Mesenchymal stem cell (in vitro differentiated cells and primary cell): ENCODE data around the gene ZNF592.
A peak's percentile ranks its signal among the peaks of the same experiment; 100 is the strongest.

ENCODE experiments used
- DNase-seq: peaks from one replicate; pipeline ENCODE4 v3.0.0-alpha.2; 2013
- H2AFZ ChIP-seq: one replicate; pipeline ENCODE4 v1.6.1; 2013; ENCODE audit warnings: low read depth, mild to moderate bottlenecking, control low read depth, inconsistent platforms, low read length, moderate library complexity
- H2AK5ac ChIP-seq: 2 replicates; pipeline ENCODE4 v1.6.1; 2013; ENCODE audit warnings: low read length, moderate library complexity, mild to moderate bottlenecking, inconsistent platforms; ENCODE audit not compliant: severe bottlenecking
- H2BK120ac ChIP-seq: one replicate; pipeline ENCODE4 v1.6.1; 2013; ENCODE audit warnings: low read depth, mild to moderate bottlenecking, inconsistent platforms, low read length, moderate library complexity
- H2BK12ac ChIP-seq, 2 experiments: one replicate each; pipeline ENCODE4 v1.6.1; 2013; ENCODE audit warnings: inconsistent platforms in 2 of 2, low read length in 2 of 2, mild to moderate bottlenecking in 2 of 2, moderate library complexity in 2 of 2, control low read depth in 1 of 2
- H2BK15ac ChIP-seq: one replicate; pipeline ENCODE4 v1.6.1; 2013; ENCODE audit warnings: mild to moderate bottlenecking, low read depth, inconsistent platforms; ENCODE audit not compliant: poor library complexity, severe bottlenecking
- H2BK5ac ChIP-seq: 2 replicates; pipeline ENCODE4 v1.6.1; 2013; ENCODE audit warnings: low read depth, mild to moderate bottlenecking, low read length, control low read depth, inconsistent platforms; ENCODE audit not compliant: poor library complexity, severe bottlenecking
- H3K14ac ChIP-seq, 2 experiments: one replicate each; pipeline ENCODE4 v1.6.1; 2013; ENCODE audit warnings: inconsistent platforms in 2 of 2, low read length in 2 of 2, control low read depth in 1 of 2, mild to moderate bottlenecking in 1 of 2, moderate library complexity in 1 of 2
- H3K18ac ChIP-seq, 2 experiments: one replicate each; pipeline ENCODE4 v1.6.1; 2013; ENCODE audit warnings: inconsistent platforms in 2 of 2, low read length in 2 of 2, control low read depth in 1 of 2, low read depth in 1 of 2, mild to moderate bottlenecking in 1 of 2
- H3K23ac ChIP-seq, 2 experiments: one replicate each; pipeline ENCODE4 v1.6.1; 2013; ENCODE audit warnings: inconsistent platforms in 2 of 2, low read length in 2 of 2, mild to moderate bottlenecking in 2 of 2, moderate library complexity in 2 of 2, control low read depth in 1 of 2
- H3K27ac ChIP-seq: 2 replicates; pipeline ENCODE4 v1.5.1; 2013; ENCODE audit warnings: mild to moderate bottlenecking, moderate library complexity, low read length, control low read depth, inconsistent platforms; ENCODE audit not compliant: poor library complexity, severe bottlenecking
- H3K27me3 ChIP-seq, 2 experiments: 2 replicates each; pipeline versions ENCODE4 v1.6.1 to v1.7.0; 2013; ENCODE audit warnings: low read length in 2 of 2, mild to moderate bottlenecking in 2 of 2, moderate library complexity in 2 of 2, control low read depth in 1 of 2, inconsistent platforms in 1 of 2; ENCODE audit not compliant: control insufficient read depth in 1 of 2, insufficient read depth in 1 of 2
- H3K36me3 ChIP-seq, 2 experiments: 2 replicates each; pipeline versions ENCODE4 v1.6.1 to v1.7.0; 2013; ENCODE audit warnings: low read length in 2 of 2, control low read depth in 1 of 2, inconsistent platforms in 1 of 2, low read depth in 1 of 2, mild to moderate bottlenecking in 1 of 2; ENCODE audit not compliant: insufficient read depth in 2 of 2, control insufficient read depth in 1 of 2
- H3K4ac ChIP-seq, 2 experiments: one replicate each; pipeline ENCODE4 v1.6.1; 2013; ENCODE audit warnings: inconsistent platforms in 2 of 2, low read length in 2 of 2, mild to moderate bottlenecking in 2 of 2, moderate library complexity in 2 of 2, control low read depth in 1 of 2, low read depth in 1 of 2
- H3K4me1 ChIP-seq: 2 replicates; pipeline ENCODE4 v1.6.1; 2013; ENCODE audit warnings: low read depth, low read length, control low read depth; ENCODE audit not compliant: control insufficient read depth, insufficient read depth
- H3K4me2 ChIP-seq: 2 replicates; pipeline ENCODE4 v1.6.1; 2013; ENCODE audit warnings: low read length, mild to moderate bottlenecking, inconsistent platforms; ENCODE audit not compliant: poor library complexity, severe bottlenecking
- H3K4me3 ChIP-seq, 2 experiments: 2 replicates each; pipeline versions ENCODE4 v1.5.1 to v1.7.0; 2013; ENCODE audit warnings: low read length in 2 of 2, mild to moderate bottlenecking in 2 of 2, control low read depth in 1 of 2, low read depth in 1 of 2; ENCODE audit not compliant: insufficient read depth in 1 of 2
- H3K79me1 ChIP-seq: replicated peaks from 2 replicates; pipeline ENCODE4 v1.6.1; 2013; ENCODE audit warnings: mild to moderate bottlenecking, control low read depth, low read length, inconsistent platforms; ENCODE audit not compliant: poor library complexity, severe bottlenecking
- H3K9ac ChIP-seq: 2 replicates; pipeline ENCODE4 v1.7.0; 2013; ENCODE audit warnings: mild to moderate bottlenecking, low read length, moderate library complexity
- H3K9me3 ChIP-seq: 2 replicates; pipeline ENCODE4 v1.7.0; 2013; ENCODE audit warnings: mild to moderate bottlenecking, low read length; ENCODE audit not compliant: control insufficient read depth
- H4K8ac ChIP-seq: one replicate; pipeline ENCODE4 v1.6.1; 2013; ENCODE audit warnings: inconsistent platforms, mild to moderate bottlenecking, low read length, moderate library complexity
- H4K91ac ChIP-seq: one replicate; pipeline ENCODE4 v1.6.1; 2013; ENCODE audit warnings: mild to moderate bottlenecking, low read length, inconsistent platforms
- WGBS: methylation state at CpG from one replicate; pipeline ENCODE4 v1.1.7; 2013; ENCODE audit warnings: mixed read lengths; 5-methylcytosine and 5-hydroxymethylcytosine counted together

The ZNF592 gene

GRCh38 chr15:84813931-84814330, 65.5 kb downstream of the ZNF592 start:
- no peak overlapping the region for H2BK15ac ChIP-seq
- no peak overlapping the region for H4K8ac ChIP-seq
- H3K18ac ChIP-seq: no peak overlapping the region
- no peak overlapping the region for H2BK120ac ChIP-seq
- H3K36me3 ChIP-seq: peaks cover 0 to 4% of the 10 kb centered on the region in 2 experiments
- H3K27me3 ChIP-seq: peaks cover 0 to 5% of the 10 kb centered on the region in 2 experiments
- H3K23ac ChIP-seq: no peak overlapping the region
- H3K9ac ChIP-seq: no peak overlapping the region
- no peak overlapping the region for H3K4me2 ChIP-seq
- H3K4me1 ChIP-seq: peaks cover 16% of the 10 kb centered on the region
- H3K27ac ChIP-seq: no peak overlapping the region
- H3K4ac ChIP-seq: no peak overlapping the region
- no peak overlapping the region for H2BK12ac ChIP-seq
- no peaks in the 10 kb centered on the region for H3K79me1 ChIP-seq
- H2BK5ac ChIP-seq: no peak overlapping the region
- 100% methylated on average over 1 of the region's 1 CpG for WGBS
- H3K14ac ChIP-seq: no peak overlapping the region
- no peak for DNase-seq
- H2AK5ac ChIP-seq: no peak overlapping the region
- no peaks in the 10 kb centered on the region for H3K9me3 ChIP-seq
- no peak overlapping the region for H3K4me3 ChIP-seq
- no peak overlapping the region for H4K91ac ChIP-seq
- no peak overlapping the region for H2AFZ ChIP-seq

GRCh38 chr15:84814916-84815315, 66.5 kb downstream of the ZNF592 start:
- Histone ChIP-seq H3K27ac (no peak overlapping the region), H3K4me1 (peaks cover 20% of the 10 kb centered on the region), H3K4me3 (no peak overlapping the region), H3K9ac (no peak overlapping the region), H3K4me2 (no peak overlapping the region), H3K18ac (no peak overlapping the region), H3K9me3 (no peaks in the 10 kb centered on the region), H3K14ac (no peak overlapping the region), H3K27me3 (peaks cover 4 to 5% of the 10 kb centered on the region in 2 experiments), H2AFZ (no peak overlapping the region), H2BK12ac (no peak overlapping the region), H4K8ac (no peak overlapping the region), H4K91ac (no peak overlapping the region), H2BK5ac (no peak overlapping the region), H3K79me1 (no peaks in the 10 kb centered on the region), H2BK15ac (no peak overlapping the region), H3K36me3 (peaks cover 0 to 4% of the 10 kb centered on the region in 2 experiments), H3K23ac (no peak overlapping the region), H2AK5ac (no peak overlapping the region), H3K4ac (no peak overlapping the region), H2BK120ac (no peak overlapping the region)
- WGBS: 97% methylated on average over 10 of the region's 10 CpGs
- no peak for DNase-seq

GRCh38 chr15:84816694-84817465, 68.5 kb downstream of the ZNF592 start, which contains the start of gene ALPK3:
Gene ALPK3 (plus strand): TSS chr15:84817356. CDS start chr15:84817453, 97 bp downstream.
- no peak within 1 kb of the TSS for H3K4me2 ChIP-seq
- WGBS: 25% methylated on average over 60 of the region's 63 CpGs

GRCh38 chr15:84817466-84818081, 69.2 kb downstream of the ZNF592 start:
- Histone ChIP-seq H2AK5ac (no peak overlapping the region), H4K91ac (peak overlapping the region; percentile 65), H3K27me3 (peaks cover 9 to 10% of the 10 kb centered on the region in 2 experiments), H2BK15ac (peak overlapping the region; percentile 55), H3K4me1 (peaks cover 16% of the 10 kb centered on the region), H3K4me3 (no peak overlapping the region), H2AFZ (peak overlapping the region; percentile 20), H2BK12ac (peak overlapping the region in 1 of 2 experiments; percentile 72), H3K79me1 (no peaks in the 10 kb centered on the region), H2BK120ac (peak overlapping the region; percentile 55), H4K8ac (peak overlapping the region; percentile 83), H3K4ac (peak overlapping the region in 1 of 2 experiments; percentile 35), H3K9me3 (no peaks in the 10 kb centered on the region), H2BK5ac (no peak overlapping the region), H3K23ac (peak overlapping the region in 1 of 2 experiments; percentile 83), H3K18ac (peak overlapping the region; percentile 57 to 65), H3K14ac (peak overlapping the region in 1 of 2 experiments; percentile 84), H3K27ac (no peak overlapping the region), H3K36me3 (no peaks in the 10 kb centered on the region), H3K4me2 (no peak overlapping the region), H3K9ac (no peak overlapping the region)
- 13% methylated on average over 26 of the region's 27 CpGs for WGBS
- peak; percentile 18 for DNase-seq

More at GRCh38 chr15:84816694-84817465, 68.5 kb downstream of the ZNF592 start, which contains the start of gene ALPK3:
- Histone ChIP-seq H3K36me3 (no peaks in the 10 kb centered on the region), H3K27ac (no peak within 1 kb of the TSS), H2AFZ (peak within 1 kb of the TSS; percentile 20), H2BK12ac (peak within 1 kb of the TSS; percentile 6 to 72), H3K14ac (peak within 1 kb of the TSS in 1 of 2 experiments; percentile 84), H4K91ac (peak within 1 kb of the TSS; percentile 65), H3K9me3 (no peaks in the 10 kb centered on the region), H4K8ac (peak within 1 kb of the TSS; percentile 83), H3K9ac (no peak within 1 kb of the TSS), H3K23ac (peak within 1 kb of the TSS in 1 of 2 experiments; percentile 83), H2BK5ac (no peak within 1 kb of the TSS), H3K4ac (peak within 1 kb of the TSS in 1 of 2 experiments; percentile 35), H3K18ac (peak within 1 kb of the TSS; percentile 57 to 65), H3K4me1 (peaks cover 16% of the 10 kb centered on the region), H2AK5ac (no peak within 1 kb of the TSS), H3K4me3 (no peak within 1 kb of the TSS), H2BK15ac (peak within 1 kb of the TSS; percentile 55), H2BK120ac (peak within 1 kb of the TSS; percentile 55), H3K27me3 (peaks cover 7% of the 10 kb centered on the region in 2 experiments), H3K79me1 (no peaks in the 10 kb centered on the region)
- DNase-seq: peak; percentile 46
